HuH-7.5 (cell line): ENCODE results near the gene OR51B5.
"Not testable (repeated sequence)": the region's sequence is repeated elsewhere in the genome, so short reads cannot be mapped to it uniquely, and the experiment has no call there.

Experiments used
- DNase-seq: peaks from one replicate; pipeline ENCODE4 v3.0.0; 2011; ENCODE audit warnings: low spot score

Gene OR51B5, protein sequence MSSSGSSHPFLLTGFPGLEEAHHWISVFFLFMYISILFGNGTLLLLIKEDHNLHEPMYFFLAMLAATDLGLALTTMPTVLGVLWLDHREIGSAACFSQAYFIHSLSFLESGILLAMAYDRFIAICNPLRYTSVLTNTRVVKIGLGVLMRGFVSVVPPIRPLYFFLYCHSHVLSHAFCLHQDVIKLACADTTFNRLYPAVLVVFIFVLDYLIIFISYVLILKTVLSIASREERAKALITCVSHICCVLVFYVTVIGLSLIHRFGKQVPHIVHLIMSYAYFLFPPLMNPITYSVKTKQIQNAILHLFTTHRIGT

DNA sequence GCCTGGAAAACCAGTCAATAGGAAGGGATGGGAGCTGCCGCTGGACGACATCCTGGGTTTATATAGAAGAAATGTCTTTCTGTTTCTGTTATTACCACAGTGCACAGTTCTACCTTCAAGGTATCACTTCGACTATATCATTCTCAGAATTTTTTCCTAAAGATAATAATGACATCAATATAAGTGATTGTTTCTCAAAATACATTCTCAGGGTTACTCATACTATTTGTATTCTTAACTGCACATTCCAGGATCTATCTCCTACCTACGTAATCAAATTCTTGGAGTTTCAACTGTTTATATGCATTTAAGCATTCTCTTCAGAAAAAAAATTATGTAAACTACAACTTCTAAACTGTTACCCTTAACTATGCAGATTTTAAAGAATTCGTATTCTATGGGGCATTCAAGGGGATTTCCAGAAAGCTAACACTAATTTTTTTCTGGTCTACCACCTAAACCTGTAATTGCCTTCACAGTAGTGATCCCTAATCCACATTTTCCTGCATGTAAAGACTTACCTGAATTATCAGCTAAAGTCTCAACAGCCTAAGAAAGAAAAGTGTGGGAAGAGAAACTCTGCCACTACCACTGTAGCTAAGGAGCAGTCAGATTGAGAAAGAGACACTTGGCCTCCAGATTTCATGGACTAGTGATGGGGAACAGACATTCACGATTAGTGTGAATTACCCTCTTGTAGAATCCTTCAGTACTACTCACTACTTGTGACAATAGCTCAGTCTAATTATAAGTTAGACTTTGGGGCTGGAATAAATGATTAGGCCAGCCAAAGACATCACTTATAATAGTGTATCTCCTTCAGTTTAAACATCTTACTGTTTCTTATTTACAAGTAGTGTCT lies at the start of gene OR51B5:
TSS of gene OR51B5 (minus strand) at position 51 of the 862 bp plus-strand sequence. CDS start at position 51, 0 bp downstream.
- no peak for DNase-seq

DNA sequence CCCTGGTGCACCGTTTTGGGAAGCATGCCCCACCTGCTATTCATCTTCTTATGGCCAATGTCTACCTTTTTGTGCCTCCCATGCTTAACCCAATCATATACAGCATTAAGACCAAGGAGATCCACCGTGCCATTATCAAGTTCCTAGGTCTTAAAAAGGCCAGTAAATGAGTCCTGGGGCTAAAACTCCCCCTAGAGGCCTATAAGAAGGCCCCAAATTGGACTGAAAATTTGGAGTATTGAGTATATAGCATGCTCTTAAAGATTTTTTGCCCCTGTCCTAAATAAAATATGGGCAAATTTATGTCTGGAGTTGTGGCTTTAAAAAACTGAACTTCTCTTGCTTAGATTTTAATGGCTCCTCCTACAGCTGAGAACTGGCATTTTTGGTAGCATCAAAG lies 46.9 kb upstream of the OR51B5 start:
- no peak for DNase-seq

DNA sequence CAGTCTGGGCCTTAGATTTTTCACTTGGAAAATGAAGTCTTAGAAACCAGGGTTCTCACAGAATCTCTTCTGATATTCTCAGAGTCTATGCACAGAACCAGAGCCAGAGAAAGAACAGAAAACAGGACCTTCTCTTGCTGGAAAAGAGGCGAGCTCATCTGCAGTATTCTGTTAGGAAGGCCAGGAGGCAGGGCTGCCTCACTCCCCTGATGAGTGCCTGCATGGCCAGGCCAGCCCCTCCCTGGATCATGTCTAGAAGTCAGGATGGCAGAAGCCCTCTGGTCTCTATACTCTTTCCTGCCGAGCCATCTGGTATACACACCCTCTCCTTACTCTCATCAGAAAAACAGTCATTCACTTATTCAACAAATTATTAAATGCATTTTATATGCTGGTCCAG lies 41.0 kb upstream of the OR51B5 start:
- no peak for DNase-seq

- no peak for DNase-seq
These were observed 40.3 kb upstream of the OR51B5 start, which contains the start of gene OR51M1 for GRCh38 chr11:5383576-5383975. TSS of gene OR51M1 (plus strand) at chr11:5383812. CDS start at chr11:5389399, 5,587 bp downstream.

GRCh38 chr11:5380740-5381342 lies 37.5 kb upstream of the OR51B5 start:
- DNase-seq = peak; percentile 14

- no peak for DNase-seq
These were observed 26.5 kb upstream of the OR51B5 start for GRCh38 chr11:5369789-5370188.

GRCh38 chr11:5368502-5369043 lies 25.2 kb upstream of the OR51B5 start:
- no peak for DNase-seq

GRCh38 chr11:5367448-5368074 lies 24.2 kb upstream of the OR51B5 start:
- DNase-seq = no peak

DNA sequence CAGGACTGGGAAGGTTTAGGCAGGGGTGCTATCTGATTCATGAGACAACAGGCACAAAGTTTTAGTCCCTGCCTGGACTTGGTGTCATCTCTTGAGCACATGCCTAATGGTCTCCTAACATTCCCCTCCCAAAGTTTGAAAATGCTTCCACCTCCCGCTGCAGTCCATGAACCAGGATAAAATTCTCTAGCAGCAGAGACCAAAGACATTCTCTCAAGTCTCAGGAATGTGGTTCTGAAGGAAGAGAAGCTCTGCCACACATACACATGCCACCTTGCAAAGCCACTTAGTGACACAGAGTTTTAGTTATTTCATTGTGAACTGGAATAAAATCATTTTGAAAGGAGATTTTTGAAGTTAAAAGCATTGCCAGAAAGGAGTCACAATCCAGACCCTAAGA lies 23.5 kb upstream of the OR51B5 start:
- no peak for DNase-seq

GRCh38 chr11:5366365-5366764 lies 23.0 kb upstream of the OR51B5 start:
- DNase-seq = not testable (repeated sequence)

DNA sequence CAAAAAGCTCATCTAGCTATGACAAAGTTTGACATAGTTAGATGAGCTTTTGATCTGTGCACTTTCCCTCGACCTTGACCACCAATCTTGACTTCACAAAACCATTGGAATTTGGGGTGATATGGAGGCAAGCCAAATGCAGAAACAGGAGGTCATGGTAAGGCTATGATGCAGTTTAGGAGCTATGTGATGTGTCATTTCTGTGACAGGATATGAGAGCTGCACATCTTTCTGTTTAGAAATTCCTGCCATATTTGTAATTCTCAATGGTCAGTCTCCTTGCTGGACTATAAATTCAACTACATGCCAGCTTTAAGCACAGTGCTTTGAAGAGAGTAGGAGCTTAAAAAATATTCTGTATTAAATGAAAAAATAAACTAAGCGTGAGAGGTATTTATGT lies 20.9 kb upstream of the OR51B5 start:
- no peak for DNase-seq

GRCh38 chr11:5363679-5364078 lies 20.4 kb upstream of the OR51B5 start:
- DNase-seq = no peak

DNA sequence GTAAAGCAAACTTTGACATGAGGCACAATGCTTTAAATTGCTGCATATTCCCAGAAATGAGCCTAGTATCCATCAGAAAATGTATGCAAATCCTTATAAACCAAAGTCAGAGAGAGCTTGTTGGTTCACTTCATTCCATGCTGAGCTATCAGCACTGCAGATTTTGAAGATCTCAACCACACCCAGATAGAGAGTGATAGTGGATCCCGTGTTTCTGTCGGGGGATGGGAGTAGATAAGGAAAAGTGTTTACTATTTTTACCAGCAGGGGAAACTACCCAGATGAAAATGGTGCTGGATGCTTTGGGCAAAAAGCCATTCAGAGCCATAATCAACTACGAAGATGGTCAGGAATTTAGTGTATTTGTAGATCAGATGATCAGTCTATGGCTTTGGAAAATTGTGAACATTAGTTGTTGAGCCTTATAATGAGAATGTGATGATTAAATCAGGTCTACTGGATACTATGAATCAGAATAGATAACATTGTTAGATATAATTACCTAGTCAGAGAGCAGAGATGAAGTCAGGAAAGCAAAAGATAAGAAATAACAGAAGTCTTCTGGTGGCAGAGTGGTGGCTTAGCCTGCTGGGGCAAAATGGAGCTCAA lies 18.8 kb upstream of the OR51B5 start:
- DNase-seq = no peak

- DNase-seq = not testable (repeated sequence)
These were observed 12.7 kb upstream of the OR51B5 start for GRCh38 chr11:5356031-5356430.

GRCh38 chr11:5351208-5351607 lies 7.9 kb upstream of the OR51B5 start, which contains the start of gene OR51B6:
TSS of gene OR51B6 (plus strand) at chr11:5351508. CDS start at chr11:5351508, 0 bp downstream.
- no peak for DNase-seq

DNA sequence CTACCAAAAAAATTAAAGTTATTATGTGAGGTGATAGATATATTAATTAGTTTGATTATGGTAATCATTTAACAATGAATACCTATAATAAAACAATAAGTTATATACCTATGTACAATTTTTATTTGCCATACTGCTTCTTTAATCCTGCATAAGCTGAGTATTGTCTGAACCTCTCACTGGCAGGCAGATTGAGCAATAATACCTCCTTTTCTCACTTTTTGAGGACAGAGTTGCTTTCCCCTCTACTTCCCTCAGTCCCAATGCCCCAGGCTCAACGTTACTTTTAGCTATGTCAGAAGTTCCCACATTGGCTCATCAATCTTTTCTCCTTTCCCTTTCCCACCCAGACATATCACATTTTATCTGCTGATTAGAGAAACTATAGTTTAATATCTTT lies 6.2 kb upstream of the OR51B5 start:
- DNase-seq = no peak

DNA sequence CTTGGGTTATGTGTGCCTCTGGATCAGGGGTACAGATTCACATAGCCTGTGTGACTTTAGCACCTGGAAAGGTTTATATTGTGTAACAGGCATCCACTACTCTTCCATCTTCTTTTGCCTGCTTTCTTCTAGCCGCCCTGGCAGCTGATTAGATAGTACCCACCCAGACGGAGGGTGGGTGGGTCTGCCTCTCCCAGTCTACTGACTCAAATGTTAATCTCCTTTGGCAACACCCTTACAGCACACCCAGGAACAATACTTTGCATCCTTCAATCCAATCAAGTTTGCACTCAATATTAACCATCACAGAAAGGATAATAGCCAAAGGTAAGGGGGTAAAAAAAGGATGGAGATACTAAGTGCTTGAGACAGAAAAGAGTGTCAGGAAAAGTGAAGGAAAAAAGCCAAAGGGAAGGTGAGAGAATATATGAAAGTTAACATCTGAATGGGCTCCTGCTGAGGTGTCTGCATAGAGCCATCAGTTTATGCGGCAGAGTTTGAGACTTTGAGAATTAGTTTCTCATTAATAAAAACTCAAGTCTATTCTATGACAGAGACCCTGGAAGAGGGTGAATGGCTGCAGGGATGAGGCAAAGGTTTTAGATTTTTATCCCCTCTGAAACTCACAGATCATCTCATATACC lies 5.3 kb upstream of the OR51B5 start:
- no peak for DNase-seq

DNA sequence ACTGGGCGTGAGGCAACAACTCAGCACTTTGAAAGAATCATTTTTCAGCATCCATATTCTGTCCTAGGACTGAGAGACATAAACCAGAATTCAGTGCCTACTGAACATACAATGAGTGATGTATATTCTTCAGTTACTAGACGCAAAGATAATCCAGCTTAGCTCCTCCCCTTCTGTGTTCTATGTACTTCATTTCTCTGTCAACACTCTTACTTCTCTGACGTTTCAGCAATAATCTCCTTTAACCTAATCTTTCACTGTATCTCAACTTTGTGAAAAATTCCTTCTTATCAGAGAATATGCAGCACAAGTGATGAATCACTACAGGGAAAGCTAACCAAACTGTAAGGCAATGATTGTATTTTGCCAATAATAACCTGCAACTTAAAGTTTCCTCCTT lies 2.5 kb upstream of the OR51B5 start:
- DNase-seq = no peak

- DNase-seq = no peak
These were observed 3.5 kb downstream of the OR51B5 start for GRCh38 chr11:5339771-5340322.

DNA sequence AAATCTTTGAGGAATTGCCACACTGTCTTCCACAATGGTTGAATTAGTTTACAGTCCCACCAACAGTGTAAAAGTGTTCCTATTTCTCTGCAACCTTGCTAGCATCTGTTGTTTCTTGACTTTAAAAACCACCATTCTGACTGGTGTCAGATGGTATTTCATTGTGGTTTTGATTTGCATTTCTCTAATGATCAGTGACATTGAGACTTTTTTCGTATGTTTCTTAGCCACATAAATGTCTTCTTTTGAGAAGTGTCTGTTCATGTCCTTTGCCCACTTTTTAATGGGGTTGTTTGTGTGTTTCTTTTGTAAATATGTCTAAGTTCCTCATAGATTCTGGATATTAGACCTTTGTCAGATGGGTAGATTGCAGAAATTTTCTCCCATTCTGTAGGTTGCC lies 6.1 kb downstream of the OR51B5 start:
- not testable (repeated sequence) for DNase-seq

- no peak for DNase-seq
These were observed 7.0 kb downstream of the OR51B5 start for GRCh38 chr11:5336331-5336730.
